T-helper 2 cell treated with Interferon-gamma antibody and Interleukin-4, amounts not matched to agents 5 μg/mL and 100 μg/mL, for 36 hours (primary cell): ENCODE measurements around the gene RALGAPB.

ENCODE experiments used
- DNase-seq: peaks from one replicate; pipeline ENCODE4 v3.0.0; 2021; ENCODE audit warnings: low spot score
- H3K27ac Mint-ChIP-seq: one replicate; pipeline ENCODE4 v1.8.0; 2021; ENCODE audit warnings: mild to moderate bottlenecking, mixed read lengths
- H3K27me3 Mint-ChIP-seq: one replicate; pipeline ENCODE4 v1.8.0; 2021; ENCODE audit warnings: low read depth, mixed read lengths
- H3K36me3 Mint-ChIP-seq: one replicate; pipeline ENCODE4 v1.8.0; 2021; ENCODE audit warnings: low read depth, mixed read lengths
- H3K4me1 Mint-ChIP-seq: one replicate; pipeline ENCODE4 v1.8.0; 2021; ENCODE audit warnings: low read depth, mixed read lengths
- H3K4me3 Mint-ChIP-seq: one replicate; pipeline ENCODE4 v1.8.0; 2022; ENCODE audit warnings: mild to moderate bottlenecking, moderate library complexity, mixed read lengths
- H3K9me3 Mint-ChIP-seq: one replicate; pipeline ENCODE4 v1.8.0; 2021; ENCODE audit warnings: mixed read lengths

The RALGAPB gene

DNA sequence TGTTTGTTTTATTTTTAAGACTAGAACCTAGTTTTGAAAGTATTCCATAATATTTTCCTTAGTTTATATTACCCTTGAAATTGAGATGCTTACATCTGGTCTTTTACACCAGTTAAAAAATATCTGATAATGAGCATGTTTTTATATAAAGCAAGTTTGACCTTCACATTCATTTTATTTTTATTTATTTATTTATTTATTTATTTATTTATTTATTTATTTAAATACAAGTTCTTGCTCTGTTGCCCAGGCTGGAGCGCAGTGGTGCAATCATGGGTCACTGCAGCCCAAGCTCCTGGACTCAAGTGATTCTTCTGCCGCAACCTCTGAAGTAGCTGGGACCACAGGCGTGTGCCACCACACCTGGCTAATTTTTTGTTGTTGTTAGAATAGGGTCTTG is 55.5 kb downstream of the RALGAPB start:
- H3K27ac Mint-ChIP-seq = no peak overlapping the region
- H3K4me1 Mint-ChIP-seq = peaks cover 2% of the 10 kb centered on the region
- H3K27me3 Mint-ChIP-seq = no peaks in the 10 kb centered on the region
- no peaks in the 10 kb centered on the region for H3K9me3 Mint-ChIP-seq
- no peak overlapping the region for H3K4me3 Mint-ChIP-seq
- no peak for DNase-seq
- peaks cover 26% of the 10 kb centered on the region for H3K36me3 Mint-ChIP-seq

- Mint-ChIP-seq H3K36me3 (peaks cover 39% of the 10 kb centered on the region), H3K27ac (no peak overlapping the region), H3K27me3 (no peaks in the 10 kb centered on the region), H3K4me3 (no peak overlapping the region), H3K4me1 (peaks cover 6% of the 10 kb centered on the region), H3K9me3 (no peaks in the 10 kb centered on the region)
- no peak for DNase-seq
These were observed 58.4 kb downstream of the RALGAPB start for GRCh38 chr20:38531021-38531420.

DNA sequence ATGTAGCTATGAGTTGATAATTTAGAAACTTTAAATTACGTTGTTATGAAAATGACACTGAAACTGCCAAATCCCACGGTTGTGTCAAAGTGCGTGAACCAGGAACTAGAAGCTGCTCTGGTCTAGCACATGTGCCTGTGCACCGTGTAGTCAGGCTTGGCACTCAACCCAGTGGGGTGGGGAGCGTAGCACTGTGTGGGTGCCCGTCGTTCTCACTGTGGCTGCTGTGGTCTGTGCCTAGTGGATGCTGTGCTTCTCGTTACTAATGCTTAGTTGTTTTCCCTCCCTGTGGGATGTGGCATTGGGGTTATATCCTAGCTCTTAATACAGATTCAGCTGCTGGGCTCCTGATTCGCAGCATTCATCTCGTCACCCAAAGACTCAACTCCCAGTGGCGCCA is 62.1 kb downstream of the RALGAPB start:
- H3K9me3 Mint-ChIP-seq = no peaks in the 10 kb centered on the region
- DNase-seq = no peak
- H3K4me1 Mint-ChIP-seq = peaks cover 22% of the 10 kb centered on the region
- H3K4me3 Mint-ChIP-seq = no peak overlapping the region
- H3K27me3 Mint-ChIP-seq = no peaks in the 10 kb centered on the region
- no peak overlapping the region for H3K27ac Mint-ChIP-seq
- peaks cover 50% of the 10 kb centered on the region for H3K36me3 Mint-ChIP-seq

DNA sequence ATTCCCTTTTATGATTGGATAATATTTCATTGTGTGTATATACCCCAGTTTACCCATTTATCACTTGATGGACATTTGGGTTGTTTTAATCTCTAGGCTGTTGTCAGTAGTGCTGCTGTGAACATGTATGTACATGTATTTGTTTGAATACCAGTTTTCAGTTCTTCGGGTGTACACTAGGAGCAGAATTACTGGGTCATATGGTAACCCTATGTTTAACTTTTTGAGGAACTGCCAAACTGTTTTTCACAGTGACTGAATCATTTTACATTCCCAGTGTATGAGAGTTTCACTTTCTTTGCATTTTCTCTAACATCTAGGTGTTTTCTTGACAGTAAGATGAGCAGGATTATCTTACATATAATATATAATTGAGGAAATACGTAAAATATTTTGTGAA is 63.7 kb downstream of the RALGAPB start:
- no peak for DNase-seq
- H3K4me1 Mint-ChIP-seq = peaks cover 22% of the 10 kb centered on the region
- H3K4me3 Mint-ChIP-seq = no peak overlapping the region
- H3K9me3 Mint-ChIP-seq = no peaks in the 10 kb centered on the region
- no peak overlapping the region for H3K27ac Mint-ChIP-seq
- no peaks in the 10 kb centered on the region for H3K27me3 Mint-ChIP-seq
- peaks cover 59% of the 10 kb centered on the region for H3K36me3 Mint-ChIP-seq

- Mint-ChIP-seq H3K27ac (peak overlapping the region; percentile 57), H3K9me3 (no peaks in the 10 kb centered on the region), H3K27me3 (no peaks in the 10 kb centered on the region), H3K36me3 (peaks cover 63% of the 10 kb centered on the region), H3K4me1 (peaks cover 22% of the 10 kb centered on the region), H3K4me3 (peak overlapping the region; percentile 53)
- DNase-seq = no peak
These were observed 64.5 kb downstream of the RALGAPB start for GRCh38 chr20:38537176-38537575.

- H3K4me3 Mint-ChIP-seq = no peak overlapping the region
- DNase-seq = no peak
These were observed 66.1 kb downstream of the RALGAPB start for GRCh38 chr20:38538789-38539188.

DNA sequence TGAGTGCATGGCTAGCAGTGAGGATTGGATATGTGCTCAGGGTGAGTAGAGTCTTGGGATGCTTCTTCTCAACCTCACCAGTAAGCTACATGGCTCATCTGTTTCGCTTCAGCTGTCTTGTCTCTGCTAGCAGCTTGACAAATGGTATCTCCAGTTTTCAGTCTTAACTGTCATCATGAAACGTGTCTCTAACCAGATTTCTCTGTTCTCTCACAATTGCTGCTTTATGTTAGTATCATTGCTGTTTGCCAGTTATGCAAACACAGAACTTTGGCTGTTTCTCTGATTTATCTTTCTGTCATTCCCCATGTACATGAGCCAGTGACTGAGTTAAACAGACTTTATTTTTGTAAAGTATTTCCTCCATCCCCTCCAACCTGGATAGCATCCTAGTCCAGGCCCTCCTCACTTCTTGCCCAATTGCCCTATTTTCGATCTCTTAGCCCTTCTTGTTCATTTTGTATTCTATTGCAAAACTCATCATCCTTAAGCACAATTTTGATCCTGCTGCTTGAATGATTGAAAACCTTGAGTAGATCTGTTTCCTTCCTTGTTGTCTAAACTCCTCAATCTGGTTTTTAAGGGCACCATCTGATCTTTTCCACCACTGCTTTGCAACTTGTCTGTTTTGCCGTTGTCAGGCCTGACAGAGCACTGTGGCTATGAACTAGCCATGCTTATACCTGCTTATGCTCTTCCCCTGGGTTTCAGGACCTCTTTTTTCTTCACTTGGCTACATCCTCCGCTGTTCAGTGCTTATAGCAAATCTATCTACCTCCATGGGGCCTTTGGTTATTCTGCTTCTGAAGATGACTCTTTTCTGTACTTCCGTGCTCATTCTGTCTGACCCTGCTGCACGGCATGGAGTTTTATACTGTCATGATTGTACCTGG is 70.6 kb downstream of the RALGAPB start:
- H3K4me3 Mint-ChIP-seq = no peak overlapping the region
- H3K27me3 Mint-ChIP-seq = no peaks in the 10 kb centered on the region
- no peak for DNase-seq
- peaks cover 54% of the 10 kb centered on the region for H3K36me3 Mint-ChIP-seq
- H3K4me1 Mint-ChIP-seq = no peaks in the 10 kb centered on the region
- no peak overlapping the region for H3K27ac Mint-ChIP-seq
- no peaks in the 10 kb centered on the region for H3K9me3 Mint-ChIP-seq

More at GRCh38 chr20:38538789-38539188, 66.1 kb downstream of the RALGAPB start:
- Mint-ChIP-seq H3K36me3 (peaks cover 65% of the 10 kb centered on the region), H3K27me3 (no peaks in the 10 kb centered on the region), H3K9me3 (no peaks in the 10 kb centered on the region), H3K4me1 (peaks cover 22% of the 10 kb centered on the region), H3K27ac (no peak overlapping the region)

DNA sequence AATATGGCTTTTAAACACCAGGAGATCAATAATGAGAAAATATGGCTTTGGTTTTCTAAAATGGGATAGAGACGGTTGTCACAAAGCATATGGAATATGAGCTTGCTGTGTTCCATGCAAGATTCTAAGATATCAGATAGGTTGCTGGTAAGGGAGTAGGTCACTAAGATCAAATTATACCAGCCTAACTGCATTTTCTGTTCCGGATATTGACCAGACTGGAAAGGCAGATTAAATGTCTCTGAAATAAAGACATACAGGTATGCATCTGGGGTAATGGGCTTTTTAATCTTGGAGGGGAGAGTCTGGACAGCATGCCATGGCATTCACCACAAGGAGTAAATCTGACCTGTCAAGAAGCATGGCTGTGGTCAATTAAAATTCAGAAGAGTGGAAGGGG is 73.1 kb downstream of the RALGAPB start:
- no peak for DNase-seq
- Mint-ChIP-seq H3K4me3 (no peak overlapping the region), H3K4me1 (no peaks in the 10 kb centered on the region), H3K36me3 (peaks cover 54% of the 10 kb centered on the region), H3K9me3 (no peaks in the 10 kb centered on the region), H3K27ac (no peak overlapping the region), H3K27me3 (no peaks in the 10 kb centered on the region)

DNA sequence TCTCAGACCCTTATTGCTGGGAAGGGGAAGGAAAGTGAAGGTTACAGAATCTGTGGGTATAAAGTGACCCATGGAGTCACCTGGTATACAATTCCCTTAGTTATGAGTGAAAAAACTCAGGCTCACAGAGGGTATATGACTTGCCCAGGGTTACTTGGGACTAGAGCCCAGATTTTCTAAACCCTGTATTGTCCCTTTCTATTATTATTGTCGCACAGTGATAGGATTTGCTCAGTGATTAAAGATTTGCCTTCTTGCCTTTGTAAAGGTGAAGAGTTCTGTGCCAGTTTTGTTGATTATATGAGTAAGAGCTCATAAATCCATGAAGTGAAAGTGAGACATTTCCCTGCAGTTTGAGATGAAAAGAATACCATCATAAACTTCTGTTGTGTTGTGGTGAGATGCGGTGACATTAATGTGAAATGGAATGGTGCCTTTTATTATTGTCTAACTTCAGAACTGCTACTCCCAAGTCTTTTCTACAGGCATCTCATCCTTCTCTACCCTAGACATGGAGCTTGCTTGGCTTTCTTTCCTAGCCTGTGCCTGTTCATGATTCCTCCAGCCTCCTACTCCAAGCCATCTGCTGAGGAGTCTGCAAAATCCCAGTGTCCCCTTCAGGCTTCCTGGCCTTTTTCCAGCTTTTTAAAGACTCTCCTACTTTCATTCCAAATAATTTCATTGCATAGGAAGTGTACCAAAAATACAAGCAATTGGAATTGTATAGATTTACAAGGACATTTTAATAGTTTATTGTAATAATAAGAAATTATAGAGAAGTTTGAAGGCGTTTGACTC is 74.8 kb downstream of the RALGAPB start:
- no peak overlapping the region for H3K4me3 Mint-ChIP-seq
- no peaks in the 10 kb centered on the region for H3K27me3 Mint-ChIP-seq
- no peak for DNase-seq
- no peaks in the 10 kb centered on the region for H3K4me1 Mint-ChIP-seq
- H3K27ac Mint-ChIP-seq = no peak overlapping the region
- H3K36me3 Mint-ChIP-seq = peaks cover 38% of the 10 kb centered on the region
- no peaks in the 10 kb centered on the region for H3K9me3 Mint-ChIP-seq

DNA sequence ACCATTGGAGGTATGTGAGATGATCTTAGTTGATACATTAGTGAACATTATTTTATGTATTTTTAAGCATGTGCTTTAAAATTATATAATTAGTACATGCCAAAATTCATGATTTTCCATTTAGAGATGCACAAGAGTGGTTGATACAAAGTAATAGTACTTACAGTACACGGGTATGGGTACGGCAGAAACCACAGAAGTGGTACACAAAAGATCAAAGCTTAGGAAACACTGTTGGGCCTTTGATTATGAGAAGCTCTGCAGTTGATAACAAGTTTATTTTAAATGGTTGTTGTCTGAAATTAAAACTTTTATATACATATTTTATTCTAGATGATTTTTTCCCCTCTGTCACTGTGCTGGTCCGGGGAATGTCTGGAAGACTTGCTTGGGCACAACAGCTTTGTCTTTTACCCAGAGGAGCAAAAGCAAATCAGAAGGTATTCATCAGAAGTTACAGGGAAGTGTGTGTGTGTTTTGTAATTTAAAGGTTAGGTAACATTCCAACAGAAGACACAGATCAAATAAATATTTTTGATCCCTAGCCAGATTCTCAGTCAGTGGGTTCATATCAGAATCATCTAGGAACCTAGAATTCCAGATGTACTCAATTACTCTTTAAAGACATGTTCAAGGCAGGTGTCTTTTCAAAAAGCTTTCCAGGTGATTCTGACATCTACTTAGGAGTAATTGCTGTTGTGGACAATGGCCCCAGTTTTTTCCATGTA is 75.9 kb downstream of the RALGAPB start:
- no peak overlapping the region for H3K27ac Mint-ChIP-seq
- no peaks in the 10 kb centered on the region for H3K27me3 Mint-ChIP-seq
- H3K9me3 Mint-ChIP-seq = no peaks in the 10 kb centered on the region
- no peak for DNase-seq
- H3K4me1 Mint-ChIP-seq = no peaks in the 10 kb centered on the region
- peaks cover 30% of the 10 kb centered on the region for H3K36me3 Mint-ChIP-seq
- no peak overlapping the region for H3K4me3 Mint-ChIP-seq

DNA sequence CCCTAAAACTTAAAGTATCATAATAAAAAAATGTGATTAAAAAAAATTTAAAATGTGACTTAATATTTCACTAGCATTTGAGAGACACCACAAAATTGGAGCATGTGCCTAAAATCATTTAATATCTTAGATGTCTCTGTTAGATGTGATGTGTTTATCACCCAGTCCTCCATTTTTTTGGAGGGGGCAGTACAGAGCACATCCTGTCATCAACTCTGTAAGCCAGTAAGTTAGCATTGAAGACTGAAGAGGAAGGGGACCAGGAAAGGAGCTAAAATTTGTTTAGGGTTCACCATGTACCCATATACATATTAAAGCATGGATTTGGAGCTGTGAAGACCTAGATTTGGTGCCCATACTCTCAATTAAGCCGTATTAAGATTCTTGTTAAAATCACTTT is 77.6 kb downstream of the RALGAPB start:
- H3K4me3 Mint-ChIP-seq = no peak overlapping the region
- H3K36me3 Mint-ChIP-seq = peaks cover 38% of the 10 kb centered on the region
- no peaks in the 10 kb centered on the region for H3K9me3 Mint-ChIP-seq
- no peaks in the 10 kb centered on the region for H3K27me3 Mint-ChIP-seq
- no peak for DNase-seq
- H3K27ac Mint-ChIP-seq = no peak overlapping the region
- H3K4me1 Mint-ChIP-seq = no peaks in the 10 kb centered on the region

DNA sequence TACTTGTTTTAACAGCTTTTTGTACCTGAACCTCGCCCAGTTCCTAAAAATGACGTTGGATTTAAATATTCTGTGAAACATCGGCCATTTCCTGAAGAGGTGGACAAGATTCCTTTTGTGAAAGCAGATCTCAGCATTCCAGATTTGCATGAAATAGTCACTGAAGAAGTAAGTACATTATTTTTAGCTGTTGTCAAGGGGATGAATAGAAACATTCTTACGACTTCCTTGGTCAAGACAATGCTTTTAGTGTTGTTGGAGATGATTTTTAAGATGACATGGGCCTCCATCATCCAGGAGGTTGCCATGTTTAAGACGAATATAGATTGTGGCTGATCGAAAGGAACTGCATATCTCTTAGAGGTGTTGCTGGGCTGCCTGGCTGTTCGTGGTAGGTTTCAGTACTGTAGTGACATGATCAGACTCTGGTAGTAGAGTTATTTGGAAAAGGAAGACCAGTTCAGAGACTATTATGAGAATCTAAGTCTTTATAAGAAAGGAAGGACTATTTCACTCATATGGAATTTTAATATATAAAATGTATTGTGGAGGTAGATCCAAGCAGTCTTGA is 78.5 kb downstream of the RALGAPB start:
- no peak overlapping the region for H3K4me3 Mint-ChIP-seq
- no peaks in the 10 kb centered on the region for H3K4me1 Mint-ChIP-seq
- H3K36me3 Mint-ChIP-seq = peaks cover 31% of the 10 kb centered on the region
- no peak overlapping the region for H3K27ac Mint-ChIP-seq
- DNase-seq = no peak
- H3K9me3 Mint-ChIP-seq = no peaks in the 10 kb centered on the region
- H3K27me3 Mint-ChIP-seq = no peaks in the 10 kb centered on the region

GRCh38 chr20:38554986-38555385 is 82.3 kb downstream of the RALGAPB start:
- H3K4me1 Mint-ChIP-seq = peaks cover 2% of the 10 kb centered on the region
- peaks cover 34% of the 10 kb centered on the region for H3K36me3 Mint-ChIP-seq
- no peak overlapping the region for H3K4me3 Mint-ChIP-seq
- H3K27ac Mint-ChIP-seq = no peak overlapping the region
- no peak for DNase-seq
- H3K9me3 Mint-ChIP-seq = no peaks in the 10 kb centered on the region
- H3K27me3 Mint-ChIP-seq = no peaks in the 10 kb centered on the region
